Measurements from ENCODE around the gene PICALM.
"Not testable (repeated sequence)": the region's sequence is repeated elsewhere in the genome, so short reads cannot be mapped to it uniquely, and the experiment has no call there.

GRCh38 chr11:86105601-86106000 is 36.7 kb upstream of the PICALM start:
- not testable (repeated sequence) for TF ChIP-seq CTCF, POLR2A (IDR thresholded peaks at IDR 0.05)

All from adrenal gland (tissue), 5 donors.